GM21576 (cell line): ENCODE results near the gene TSC22D2.

Experiments used
- ATAC-seq: cut with Tn5 transposase; IDR thresholded peaks from one replicate; pipeline ENCODE4 v1.9.1; 2021; ENCODE audit warnings: mild to moderate bottlenecking, moderate library complexity; ENCODE audit not compliant: unreplicated experiment

Gene TSC22D2

GRCh38 chr3:150411106-150411460 is 3.0 kb downstream of the TSC22D2 start:
- ATAC-seq = no peak

- ATAC-seq = no peak
These were observed 3.4 kb downstream of the TSC22D2 start for GRCh38 chr3:150411546-150411945.

- no peak for ATAC-seq
These were observed 3.9 kb downstream of the TSC22D2 start for GRCh38 chr3:150411976-150412375.

GRCh38 chr3:150412561-150413231 is 4.6 kb downstream of the TSC22D2 start:
- no peak for ATAC-seq

GRCh38 chr3:150414258-150414657 is 6.2 kb downstream of the TSC22D2 start:
- ATAC-seq = no peak

- no peak for ATAC-seq
These were observed 6.9 kb downstream of the TSC22D2 start for GRCh38 chr3:150414959-150415358.

GRCh38 chr3:150419076-150419868 is 11.2 kb downstream of the TSC22D2 start:
- ATAC-seq = no peak

- ATAC-seq = no peak
These were observed 11.9 kb downstream of the TSC22D2 start for GRCh38 chr3:150419959-150420358.

GRCh38 chr3:150421256-150421655 is 13.2 kb downstream of the TSC22D2 start:
- no peak for ATAC-seq

GRCh38 chr3:150421799-150422548 is 13.9 kb downstream of the TSC22D2 start:
- no peak for ATAC-seq

GRCh38 chr3:150422907-150423306 is 14.8 kb downstream of the TSC22D2 start:
- no peak for ATAC-seq

- ATAC-seq = no peak
These were observed 15.7 kb downstream of the TSC22D2 start for GRCh38 chr3:150423761-150424160.

GRCh38 chr3:150426292-150426691 is 18.2 kb downstream of the TSC22D2 start:
- ATAC-seq = no peak

- no peak for ATAC-seq
These were observed 20.5 kb downstream of the TSC22D2 start for GRCh38 chr3:150428562-150428961.

GRCh38 chr3:150429767-150430671 is 21.9 kb downstream of the TSC22D2 start:
- no peak for ATAC-seq

- no peak for ATAC-seq
These were observed 25.2 kb downstream of the TSC22D2 start for GRCh38 chr3:150433347-150433746.

- ATAC-seq = no peak
These were observed 26.1 kb downstream of the TSC22D2 start for GRCh38 chr3:150434234-150434633.

GRCh38 chr3:150436161-150436560 is 28.1 kb downstream of the TSC22D2 start:
- no peak for ATAC-seq

GRCh38 chr3:150439657-150440056 is 31.6 kb downstream of the TSC22D2 start:
- no peak for ATAC-seq

GRCh38 chr3:150443331-150443741 is 35.2 kb downstream of the TSC22D2 start:
- no peak for ATAC-seq

GRCh38 chr3:150444371-150444770 is 36.3 kb downstream of the TSC22D2 start:
- ATAC-seq = no peak
